IMR-90 (cell line): ENCODE measurements around the gene OVOL1. TPM values are rescaled to one million over a fixed set of nuclear protein-coding genes. Genes with fewer than 3 reads are reported as not detected.

Source experiments
- ATAC-seq: fragments of 200-7000 bp; cut with Tn5 transposase; 2 replicates; pipeline ENCODE4 v1.9.1; 2020; ENCODE audit warnings: low read depth, mild to moderate bottlenecking, moderate library complexity
- BruUV-seq: library from RNA; stranded (reverse); fragments of 400-500 nt; replicated peaks from 2 replicates; lab custom pipeline; 2021; lab: Mats Ljungman, UMichigan
- CTCF ChIA-PET: fragments of 300-600 bp; formaldehyde crosslinking; extraction: SDS; loops from one replicate; lab custom pipeline; 2021; ENCODE audit warnings: antibody characterized with exemption; lab: Yijun Ruan, JAX
- POLR2A ChIA-PET: fragments of 300-600 bp; sonication (Branson Sonifier 250); formaldehyde crosslinking; loops from one replicate; lab custom pipeline; 2022; ENCODE audit warnings: antibody characterized with exemption; ENCODE audit not compliant: unreplicated experiment; lab: Charles Lee
- DNase-seq: peaks from one replicate; pipeline ENCODE4 v3.0.0; 2013
- H2AFZ ChIP-seq: replicated peaks from 2 replicates; pipeline ENCODE3; 2013; ENCODE audit warnings: low read length, mild to moderate bottlenecking; ENCODE audit not compliant: poor library complexity
- H2AK5ac ChIP-seq: 2 replicates; pipeline ENCODE4 v1.6.1; 2013; ENCODE audit warnings: low read depth, low read length, inconsistent platforms
- H2AK9ac ChIP-seq: replicated peaks from 2 replicates; pipeline ENCODE3; 2013; ENCODE audit warnings: mild to moderate bottlenecking, low read depth, low read length, moderate library complexity; ENCODE audit not compliant: poor library complexity
- H2BK120ac ChIP-seq: 2 replicates; pipeline ENCODE4 v1.6.1; 2013; ENCODE audit warnings: low read depth, low read length, inconsistent platforms
- H2BK15ac ChIP-seq: 3 replicates; pipeline ENCODE4 v1.6.1; 2013; ENCODE audit warnings: low read depth, low read length, inconsistent platforms
- H2BK20ac ChIP-seq: 2 replicates; pipeline ENCODE4 v1.6.1; 2013; ENCODE audit warnings: low read depth, mild to moderate bottlenecking, inconsistent platforms, low read length, moderate library complexity
- H2BK5ac ChIP-seq: 2 replicates; pipeline ENCODE4 v1.6.1; 2013; ENCODE audit warnings: mild to moderate bottlenecking, low read depth, low read length, inconsistent platforms; ENCODE audit not compliant: poor library complexity, severe bottlenecking
- H3K14ac ChIP-seq: replicated peaks from 2 replicates; pipeline ENCODE4 v1.6.1; 2013; ENCODE audit warnings: low read depth, low read length, inconsistent platforms
- H3K18ac ChIP-seq: 2 replicates; pipeline ENCODE4 v1.6.1; 2013; ENCODE audit warnings: low read depth, low read length, control low read depth
- H3K23ac ChIP-seq: 2 replicates; pipeline ENCODE4 v1.6.1; 2013; ENCODE audit warnings: low read depth, low read length, inconsistent platforms
- H3K27ac ChIP-seq: 2 replicates; pipeline ENCODE4 v1.5.1; 2013; ENCODE audit warnings: mild to moderate bottlenecking, control low read depth, low read length; ENCODE audit not compliant: insufficient read depth
- H3K27me3 ChIP-seq: 2 replicates; pipeline ENCODE4 v1.6.1; 2013; ENCODE audit warnings: low read length; ENCODE audit not compliant: control insufficient read depth, insufficient read depth
- H3K36me3 ChIP-seq: 2 replicates; pipeline ENCODE4 v1.6.1; 2013; ENCODE audit warnings: low read length, mixed read lengths; ENCODE audit not compliant: control insufficient read depth, insufficient read depth
- H3K4ac ChIP-seq: 2 replicates; pipeline ENCODE4 v1.6.1; 2013; ENCODE audit warnings: low read depth, low read length, inconsistent platforms
- H3K4me1 ChIP-seq: 2 replicates; pipeline ENCODE4 v1.6.1; 2013; ENCODE audit warnings: low read length, mixed read lengths; ENCODE audit not compliant: control insufficient read depth, insufficient read depth
- H3K4me2 ChIP-seq: 2 replicates; pipeline ENCODE4 v1.6.1; 2013; ENCODE audit warnings: low read depth, mild to moderate bottlenecking, control low read depth, low read length, moderate library complexity
- H3K4me3 ChIP-seq: 2 replicates; pipeline ENCODE4 v1.5.1; 2013; ENCODE audit warnings: low read depth, mild to moderate bottlenecking, control low read depth, low read length, moderate library complexity; ENCODE audit not compliant: insufficient read depth
- H3K56ac ChIP-seq: 2 replicates; pipeline ENCODE4 v1.6.1; 2013; ENCODE audit warnings: low read length, inconsistent platforms; ENCODE audit not compliant: insufficient read depth; ENCODE audit errors: extremely low read depth
- H3K79me1 ChIP-seq, 2 experiments: 2 replicates each; pipeline ENCODE4 v1.6.1; 2013; ENCODE audit warnings: low read length in 2 of 2, inconsistent platforms in 1 of 2, low read depth in 1 of 2
- H3K9ac ChIP-seq: 2 replicates; pipeline ENCODE4 v1.6.1; 2013; ENCODE audit warnings: low read depth, low read length, control low read depth
- H3K9me1 ChIP-seq: 2 replicates; pipeline ENCODE4 v1.6.1; 2013; ENCODE audit warnings: low read length, inconsistent platforms; ENCODE audit not compliant: insufficient read depth
- H3K9me3 ChIP-seq: 2 replicates; pipeline ENCODE4 v1.6.1; 2013; ENCODE audit warnings: low read length; ENCODE audit not compliant: control insufficient read depth, insufficient read depth
- H4K20me1 ChIP-seq: 2 replicates; pipeline ENCODE4 v1.6.1; 2013; ENCODE audit warnings: low read length, inconsistent platforms; ENCODE audit not compliant: insufficient read depth
- H4K5ac ChIP-seq: 2 replicates; pipeline ENCODE4 v1.6.1; 2013; ENCODE audit warnings: mild to moderate bottlenecking, low read depth, low read length, control low read depth
- H4K8ac ChIP-seq, 2 experiments: 2 replicates each; pipeline ENCODE4 v1.6.1; 2013; ENCODE audit warnings: low read depth in 2 of 2, low read length in 2 of 2, control low read depth in 1 of 2, inconsistent platforms in 1 of 2
- H4K91ac ChIP-seq: 2 replicates; pipeline ENCODE4 v1.6.1; 2013; ENCODE audit warnings: low read depth, low read length, inconsistent platforms; ENCODE audit not compliant: insufficient read depth
- BHLHE40 ChIP-seq: fragments of 150-350 bp; IDR thresholded peaks from 2 replicates; pipeline ENCODE4 v1.6.1; 2016; ENCODE audit warnings: mild to moderate bottlenecking, low read depth, low read length
- CEBPB ChIP-seq: IDR thresholded peaks from 2 replicates; pipeline ENCODE4 v1.6.1; 2012; ENCODE audit warnings: low read depth, low read length, improper control_type of control experiment
- CHD1 ChIP-seq: IDR thresholded peaks from 2 replicates; pipeline ENCODE4 v1.6.1; 2012; ENCODE audit warnings: low read depth, low read length, improper control_type of control experiment
- CTCF ChIP-seq: conservative IDR thresholded peaks from 2 replicates; pipeline ENCODE4 v1.5.1; 2012; ENCODE audit warnings: mild to moderate bottlenecking, low read depth, low read length, improper control_type of control experiment
- ELK1 ChIP-seq: fragments of 150-350 bp; IDR thresholded peaks from 2 replicates; pipeline ENCODE4 v1.6.1; 2016; ENCODE audit warnings: low read depth, mild to moderate bottlenecking, low read length, moderate library complexity, borderline replicate concordance
- FOS ChIP-seq: fragments of 150-350 bp; IDR thresholded peaks from 2 replicates; pipeline ENCODE4 v1.6.1; 2016; ENCODE audit warnings: low read depth, low read length
- MAFK ChIP-seq: IDR thresholded peaks from 2 replicates; pipeline ENCODE4 v1.6.1; 2012; ENCODE audit warnings: low read depth, low read length, improper control_type of control experiment
- MAZ ChIP-seq: IDR thresholded peaks from 2 replicates; pipeline ENCODE4 v1.6.1; 2012; ENCODE audit warnings: low read depth, mild to moderate bottlenecking, low read length, improper control_type of control experiment, moderate library complexity, borderline replicate concordance
- NFE2L2 ChIP-seq: fragments of 150-350 bp; IDR thresholded peaks from 2 replicates; pipeline ENCODE4 v1.6.1; 2016; ENCODE audit warnings: low read depth, mild to moderate bottlenecking, low read length
- RAD21 ChIP-seq: IDR thresholded peaks from 2 replicates; pipeline ENCODE4 v1.6.1; 2012; ENCODE audit warnings: low read length, improper control_type of control experiment
- RCOR1 ChIP-seq: IDR thresholded peaks from 2 replicates; pipeline ENCODE4 v1.6.1; 2012; ENCODE audit warnings: mild to moderate bottlenecking, low read length, improper control_type of control experiment; ENCODE audit not compliant: insufficient replicate concordance
- RFX5 ChIP-seq: IDR thresholded peaks from 2 replicates; pipeline ENCODE4 v1.8.0; 2012; ENCODE audit warnings: low read depth, mild to moderate bottlenecking, low read length, moderate library complexity
- SMC3 ChIP-seq: fragments of 150-350 bp; IDR thresholded peaks from 2 replicates; pipeline ENCODE4 v1.6.1; 2016; ENCODE audit warnings: low read depth, mild to moderate bottlenecking, antibody characterized with exemption, low read length, moderate library complexity
- WGBS, 2 experiments: methylation state at CpG; one replicate each; pipeline versions ENCODE4 v1.1.5 to v1.1.7; 2013; ENCODE audit warnings: missing lambda C conversion rate in 2 of 2; ENCODE audit not compliant: insufficient read length in 1 of 2; ENCODE audit errors: extremely low coverage in 2 of 2; 5-methylcytosine and 5-hydroxymethylcytosine counted together
- dilution Hi-C: fragments of 300-500 bp; cut with HindIII; formaldehyde crosslinking; loops from one replicate; pipeline ENCODE4 v1.14.3; 2018; ENCODE audit warnings: low sequenced_read_pairs; ENCODE audit not compliant: unreplicated experiment
- in situ Hi-C: fragments of 300-500 bp; cut with MboI; formaldehyde crosslinking; loops from 3 replicates; pipeline ENCODE4 v1.14.3; 2019; ENCODE audit warnings: low sequenced_read_pairs, inconsistent platforms, mixed read lengths
- intact Hi-C: fragments of 100-400 bp; cut with micrococcal nuclease; formaldehyde crosslinking; loops from 2 replicates; pipeline ENCODE4 v1.10.0; 2022
- polyA plus RNA-seq, 3 experiments: library from polyadenylated mRNA; depleted of rRNA; stranded (reverse); fragments of >200 nt; gene quantifications; 2 replicates each; pipeline ENCODE4 v1.2.3, GENCODE V29; 2012; ENCODE audit warnings: low replicate concordance in 1 of 3
- total RNA-seq: library from RNA; depleted of rRNA; stranded (reverse); fragments of >200 nt; gene quantifications from 2 replicates; pipeline ENCODE4 v1.2.3, GENCODE V29; 2012

Gene OVOL1
- total and polyA plus RNA-seq, 2 of the 4 experiments (the other 2 are of a cell fraction), result not detected

- intact Hi-C loops, result loop anchor here (5.0 kb wide), 2 partner anchors 71 to 204 kb away; partner anchors contain the start of gene KAT5
- Histone ChIP-seq H3K4ac (no peak overlapping the region), H2BK15ac (no peak overlapping the region), H2BK20ac (no peak overlapping the region), H3K79me1 (peaks cover 10 to 24% of the 10 kb centered on the region in 2 experiments; a peak in 3 of 4 replicates), H2BK5ac (no peak overlapping the region), H3K4me3 (no peak overlapping the region), H2AK5ac (no peak overlapping the region), H4K91ac (no peak overlapping the region), H3K18ac (no peak overlapping the region), H4K5ac (no peak overlapping the region), H3K9me1 (peaks cover 7% of the 10 kb centered on the region), H3K14ac (no peak overlapping the region), H4K8ac (no peak overlapping the region), H3K27me3 (peaks cover 45% of the 10 kb centered on the region), H2BK120ac (no peak overlapping the region), H3K4me1 (peaks cover 3% of the 10 kb centered on the region; the same call in 1 of the 2 replicates), H3K27ac (no peak overlapping the region), H3K56ac (no peak overlapping the region), H3K4me2 (no peak overlapping the region), H3K36me3 (peaks cover 12% of the 10 kb centered on the region; the same call in 1 of the 2 replicates), H4K20me1 (peaks cover 14% of the 10 kb centered on the region), H3K9me3 (peaks cover 2% of the 10 kb centered on the region; the same call in 1 of the 2 replicates), H2AK9ac (no peak overlapping the region), H2AFZ (no peak overlapping the region), H3K9ac (no peak overlapping the region), H3K23ac (no peak overlapping the region)
- no peak for TF ChIP-seq RFX5
- TF ChIP-seq CEBPB, result no peak
- TF ChIP-seq SMC3, result no peak
- TF ChIP-seq CTCF, result no peak
- no peak for TF ChIP-seq NFE2L2
- TF ChIP-seq RCOR1, result no peak
- TF ChIP-seq CHD1, result no peak
- no peak for TF ChIP-seq ELK1
- TF ChIP-seq MAZ, result no peak
- no peak for TF ChIP-seq FOS
- TF ChIP-seq BHLHE40, result no peak
- TF ChIP-seq MAFK, result no peak
- TF ChIP-seq RAD21, result no peak
- 82% methylated on average over 2 of the region's 9 CpGs; no CpG with 5 or more reads in 1 of the 2 experiments for WGBS, 2 experiments
- in situ Hi-C loops, result no loop called here
- dilution Hi-C loops, result no loop called here
- ATAC-seq (no peak), DNase-seq (no peak)
- POLR2A ChIA-PET, result interaction anchor here (0.5 kb wide), 1 partner anchor 105 kb away, joined by 10 read pairs; the partner anchor contains the start of gene FIBP
- CTCF ChIA-PET, result no interaction called here
- no TSS peak for BruUV-seq
Measured at GRCh38 chr11:65782816-65783228, 4.0 kb upstream of the OVOL1 start.
